ENCODE measurements around the gene CEACAM3. TPM values are rescaled to one million over a fixed set of nuclear protein-coding genes. Genes with fewer than 3 reads are reported as not detected.

The CEACAM3 gene
- total and polyA plus RNA-seq, 12 donors = 0.21 to 1.5 (median 0.40) TPM; not detected in 4

DNA sequence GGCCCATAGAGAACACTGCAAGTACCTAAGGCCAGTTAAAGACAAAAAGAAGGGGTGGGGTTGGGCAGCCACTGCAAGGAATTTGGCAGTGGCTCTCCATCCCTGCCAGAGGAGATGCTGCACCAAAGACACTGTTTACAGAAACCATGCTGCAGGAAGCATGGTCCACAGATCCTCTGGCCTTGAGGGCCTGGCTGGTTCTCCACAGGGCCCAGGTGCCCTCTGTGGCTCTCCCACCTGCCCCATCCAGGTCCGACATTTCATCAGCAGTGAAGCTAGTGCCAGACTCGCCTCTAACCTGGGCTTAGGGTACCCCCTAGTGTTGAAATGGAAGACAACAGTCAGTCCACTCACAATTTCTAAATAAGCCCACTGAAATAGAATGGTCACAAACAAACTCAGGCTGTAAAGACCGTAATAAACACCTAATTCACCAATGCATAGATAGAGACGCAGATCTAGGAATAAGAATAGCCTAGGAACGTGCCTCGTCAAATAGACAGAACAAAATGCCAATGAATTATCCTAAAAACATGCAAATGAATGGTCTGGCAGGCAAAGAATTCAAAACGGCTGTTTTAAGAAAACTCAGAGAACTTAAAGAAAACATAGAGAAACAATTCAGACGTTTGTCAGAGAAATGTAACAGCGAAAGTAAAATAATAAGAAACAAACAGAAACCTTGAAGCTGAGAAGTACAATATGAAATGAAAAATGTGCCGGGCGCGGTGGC, 24.8 kb downstream of the CEACAM3 start:
- TF ChIP-seq, protein P1, sequence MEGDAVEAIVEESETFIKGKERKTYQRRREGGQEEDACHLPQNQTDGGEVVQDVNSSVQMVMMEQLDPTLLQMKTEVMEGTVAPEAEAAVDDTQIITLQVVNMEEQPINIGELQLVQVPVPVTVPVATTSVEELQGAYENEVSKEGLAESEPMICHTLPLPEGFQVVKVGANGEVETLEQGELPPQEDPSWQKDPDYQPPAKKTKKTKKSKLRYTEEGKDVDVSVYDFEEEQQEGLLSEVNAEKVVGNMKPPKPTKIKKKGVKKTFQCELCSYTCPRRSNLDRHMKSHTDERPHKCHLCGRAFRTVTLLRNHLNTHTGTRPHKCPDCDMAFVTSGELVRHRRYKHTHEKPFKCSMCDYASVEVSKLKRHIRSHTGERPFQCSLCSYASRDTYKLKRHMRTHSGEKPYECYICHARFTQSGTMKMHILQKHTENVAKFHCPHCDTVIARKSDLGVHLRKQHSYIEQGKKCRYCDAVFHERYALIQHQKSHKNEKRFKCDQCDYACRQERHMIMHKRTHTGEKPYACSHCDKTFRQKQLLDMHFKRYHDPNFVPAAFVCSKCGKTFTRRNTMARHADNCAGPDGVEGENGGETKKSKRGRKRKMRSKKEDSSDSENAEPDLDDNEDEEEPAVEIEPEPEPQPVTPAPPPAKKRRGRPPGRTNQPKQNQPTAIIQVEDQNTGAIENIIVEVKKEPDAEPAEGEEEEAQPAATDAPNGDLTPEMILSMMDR (IDR thresholded peaks at IDR 0.05) = peak in 7 of 9 donors; percentile 35 to 75 (median 47)
- WGBS, 2 donors = 37 to 39% methylated on average over 12 of the region's 12 CpGs
- DNase-seq (no peak), ATAC-seq (peak in 1 of 8 donors; percentile 45)
- Histone ChIP-seq H3K36me3 (no peaks in the 10 kb centered on the region), H3K4me3 (no peak overlapping the region), H3K27ac (no peak overlapping the region), H3K9me3 (peaks cover 0 to 2% (median 0%) of the 10 kb centered on the region in 11 donors), H3K27me3 (peaks cover 0 to 49% (median 20%) of the 10 kb centered on the region in 7 donors), H3K4me1 (no peaks in the 10 kb centered on the region)
- intact Hi-C loops (cut with DNase I) = no loop called here

DNA sequence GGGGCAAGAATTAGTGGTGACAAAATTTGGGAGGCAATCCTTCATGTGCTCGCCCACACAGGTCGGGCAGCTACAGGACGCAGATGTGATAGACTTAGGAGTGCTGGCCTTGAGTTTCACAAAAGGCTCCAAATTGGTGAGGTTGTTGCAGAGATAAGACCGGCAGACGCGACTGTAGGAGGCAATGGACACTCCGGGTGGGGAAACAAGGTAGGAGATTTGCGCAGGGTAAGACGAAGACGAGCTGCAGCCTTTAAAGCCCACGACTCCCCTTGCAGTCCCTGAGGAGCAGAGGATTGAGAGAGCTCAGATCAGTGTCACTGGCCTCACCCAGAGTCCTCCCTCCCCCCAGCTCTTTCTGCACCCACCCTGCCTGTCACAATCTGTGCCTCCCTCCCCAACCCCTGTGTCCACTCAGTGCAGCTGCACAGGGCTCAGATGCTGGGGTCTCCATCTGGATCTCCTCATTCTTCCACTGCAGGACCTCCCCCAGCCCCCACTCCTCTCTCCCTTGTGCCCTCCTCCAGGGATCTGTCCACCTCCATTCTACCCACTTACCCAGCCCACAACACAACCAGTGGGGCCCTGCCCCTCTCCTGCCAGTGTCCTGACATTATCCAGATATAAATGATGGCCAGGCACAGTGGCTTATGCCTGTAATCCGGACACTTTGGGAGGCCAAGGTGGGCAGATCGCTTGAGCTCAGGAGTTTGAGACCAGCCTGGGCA, 41.8 kb downstream of the CEACAM3 start:
- Histone ChIP-seq H3K27ac (no peak overlapping the region), H3K4me3 (no peak overlapping the region), H3K27me3 (peaks cover 0 to 79% (median 49%) of the 10 kb centered on the region in 7 donors), H3K4me1 (no peaks in the 10 kb centered on the region), H3K9me3 (no peaks in the 10 kb centered on the region), H3K36me3 (no peaks in the 10 kb centered on the region)
- DNase-seq (no peak), ATAC-seq (no peak)
- intact Hi-C loops (cut with DNase I) = no loop called here
- WGBS, 2 donors = 37 to 41% methylated on average over 13 of the region's 13 CpGs
- TF ChIP-seq, protein P1 (IDR thresholded peaks at IDR 0.05) = no peak

DNA sequence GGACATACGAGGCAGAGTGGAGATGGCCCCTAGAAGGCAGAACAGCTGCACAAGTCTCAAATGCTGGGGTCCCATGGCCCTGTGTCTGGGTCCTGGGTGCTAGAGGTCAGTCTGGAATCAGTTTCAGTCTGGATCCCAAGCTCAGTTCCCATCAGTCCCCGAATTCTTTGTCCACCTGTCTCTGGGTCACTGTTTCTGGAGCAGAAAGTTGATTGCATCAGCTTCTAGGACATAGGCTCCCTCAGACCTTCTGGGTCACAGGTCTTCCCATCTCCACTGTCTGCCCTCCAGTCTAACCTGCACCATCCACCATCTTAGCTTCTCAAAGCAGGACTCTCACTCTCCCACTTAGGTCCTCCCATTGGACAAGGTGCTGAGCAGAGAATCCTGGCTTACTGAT, 42.8 kb downstream of the CEACAM3 start:
- DNase-seq (no peak), ATAC-seq (no peak)
- H3K27me3 ChIP-seq = peaks cover 0 to 74% (median 49%) of the 10 kb centered on the region in 7 donors
- no peak overlapping the region for H3K27ac ChIP-seq
- no peaks in the 10 kb centered on the region for H3K9me3 ChIP-seq
- H3K4me3 ChIP-seq = no peak overlapping the region
- no peaks in the 10 kb centered on the region for H3K36me3 ChIP-seq
- H3K4me1 ChIP-seq = no peaks in the 10 kb centered on the region
- WGBS, 2 donors = 60 to 70% methylated on average over 2 of the region's 2 CpGs
- TF ChIP-seq, protein P1 (IDR thresholded peaks at IDR 0.05) = no peak
- intact Hi-C loops (cut with DNase I) = no loop called here

DNA sequence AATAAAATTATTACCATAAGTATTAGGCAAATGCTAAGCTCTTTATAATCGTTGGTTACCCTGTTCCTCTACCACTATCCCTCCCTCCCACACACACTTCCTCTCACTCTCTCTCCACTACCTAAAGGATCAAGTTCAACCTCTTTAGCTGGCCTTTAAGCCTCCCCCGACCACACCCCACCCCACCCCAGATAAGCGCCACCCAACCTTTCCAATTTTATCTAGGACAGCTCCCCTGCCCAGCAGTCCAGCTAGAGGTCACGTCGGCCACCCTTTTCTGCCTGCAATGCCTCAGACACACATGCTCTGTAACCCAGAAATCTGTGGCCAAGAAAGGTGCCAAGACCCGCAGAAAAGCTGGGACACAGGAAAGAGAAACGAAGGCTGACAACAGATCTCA, 47.0 kb downstream of the CEACAM3 start:
- Histone ChIP-seq H3K36me3 (no peaks in the 10 kb centered on the region), H3K9me3 (no peaks in the 10 kb centered on the region), H3K27ac (no peak overlapping the region), H3K4me1 (no peaks in the 10 kb centered on the region), H3K27me3 (peaks cover 0 to 46% (median 25%) of the 10 kb centered on the region in 7 donors), H3K4me3 (no peak overlapping the region)
- 36 to 37% methylated on average over 7 of the region's 7 CpGs for WGBS, 2 donors
- TF ChIP-seq, protein P1 (IDR thresholded peaks at IDR 0.05) = no peak
- ATAC-seq (no peak), DNase-seq (no peak)
- intact Hi-C loops (cut with DNase I) = no loop called here
